GM19351 (cell line): ENCODE results near the gene PACSIN2.

Experiments
- ATAC-seq: cut with Tn5 transposase; IDR thresholded peaks from one replicate; pipeline ENCODE4 v1.9.1; 2021; ENCODE audit warnings: mild to moderate bottlenecking, moderate library complexity; ENCODE audit not compliant: unreplicated experiment

The PACSIN2 gene

GRCh38 chr22:42866100-42866499 is 148.8 kb downstream of the PACSIN2 start:
- ATAC-seq = no peak

- no peak for ATAC-seq
Measured at GRCh38 chr22:42865536-42865935, 149.4 kb downstream of the PACSIN2 start.

GRCh38 chr22:42863349-42863961 is 151.5 kb downstream of the PACSIN2 start:
- ATAC-seq = no peak

GRCh38 chr22:42862045-42862734 is 152.8 kb downstream of the PACSIN2 start:
- ATAC-seq = no peak

- no peak for ATAC-seq
Measured at GRCh38 chr22:42860968-42861367, 154.0 kb downstream of the PACSIN2 start.

- no peak for ATAC-seq
Measured at GRCh38 chr22:42857845-42858481, 157.0 kb downstream of the PACSIN2 start.

GRCh38 chr22:42856865-42857704 is 157.9 kb downstream of the PACSIN2 start, which contains the start of gene ARFGAP3:
Gene ARFGAP3 (minus strand): TSS chr22:42857273. CDS start chr22:42857182, 91 bp downstream.
- peak; percentile 75 for ATAC-seq

GRCh38 chr22:42856179-42856864 is 158.6 kb downstream of the PACSIN2 start:
- ATAC-seq = peak; percentile 21

GRCh38 chr22:42855721-42856120 is 159.2 kb downstream of the PACSIN2 start:
- no peak for ATAC-seq

- no peak for ATAC-seq
Measured at GRCh38 chr22:42855211-42855610, 159.7 kb downstream of the PACSIN2 start.

GRCh38 chr22:42848941-42849550 is 165.9 kb downstream of the PACSIN2 start:
- ATAC-seq = no peak

- no peak for ATAC-seq
Measured at GRCh38 chr22:42847110-42847509, 167.8 kb downstream of the PACSIN2 start.

- no peak for ATAC-seq
Measured at GRCh38 chr22:42844756-42845155, 170.2 kb downstream of the PACSIN2 start.

GRCh38 chr22:42842658-42843370 is 172.1 kb downstream of the PACSIN2 start:
- ATAC-seq = no peak

- ATAC-seq = no peak
Measured at GRCh38 chr22:42841444-42841843, 173.5 kb downstream of the PACSIN2 start.

GRCh38 chr22:42837556-42837955 is 177.4 kb downstream of the PACSIN2 start:
- ATAC-seq = no peak

GRCh38 chr22:42836026-42836425 is 178.9 kb downstream of the PACSIN2 start:
- no peak for ATAC-seq

- no peak for ATAC-seq
Measured at GRCh38 chr22:42834177-42834949, 180.6 kb downstream of the PACSIN2 start.

GRCh38 chr22:42833104-42833503 is 181.8 kb downstream of the PACSIN2 start:
- no peak for ATAC-seq
